CD4-positive, CD25-positive, alpha-beta regulatory T cell (primary cell): ENCODE measurements around the gene PRSS12. TPM values are rescaled to one million over a fixed set of nuclear protein-coding genes. Genes with fewer than 3 reads are reported as not detected.
"Not testable (repeated sequence)": the region's sequence is repeated elsewhere in the genome, so short reads cannot be mapped to it uniquely, and the experiment has no call there.

ENCODE experiments used
- ATAC-seq, 2 donors: fragments of 150-1000 bp; cut with Tn5 transposase; one replicate each; pipeline ENCODE4 v1.10.0; 2021; ENCODE audit warnings: low read depth in 2 of 2, moderate number of reproducible peaks in 2 of 2, moderate library complexity in 1 of 2
- DNase-seq, 3 donors: peaks; one replicate each; pipeline versions ENCODE4 v3.0.0 to v3.0.0-alpha.2; 2012 to 2022; ENCODE audit warnings: mixed read lengths in 1 of 3
- H3K27ac ChIP-seq: one replicate; pipeline ENCODE4 v1.7.0; 2013; ENCODE audit warnings: mild to moderate bottlenecking, low read length; ENCODE audit not compliant: insufficient read depth, poor library complexity, severe bottlenecking
- H3K27me3 ChIP-seq: one replicate; pipeline ENCODE4 v1.7.0; 2013; ENCODE audit warnings: low read length; ENCODE audit not compliant: control insufficient read depth, insufficient read depth
- H3K36me3 ChIP-seq: one replicate; pipeline ENCODE4 v1.7.0; 2013; ENCODE audit warnings: mild to moderate bottlenecking, low read length, moderate library complexity; ENCODE audit not compliant: control insufficient read depth, insufficient read depth
- H3K4me1 ChIP-seq: 2 replicates; pipeline ENCODE4 v1.7.0; 2013; ENCODE audit warnings: mild to moderate bottlenecking, low read length; ENCODE audit not compliant: insufficient read depth, control insufficient read depth, poor library complexity, severe bottlenecking
- H3K4me3 ChIP-seq: one replicate; pipeline ENCODE4 v1.7.0; 2013; ENCODE audit warnings: low read depth, mild to moderate bottlenecking, low read length, moderate library complexity
- H3K9me3 ChIP-seq, 2 experiments: 1 replicate in 1 of 2; 2 replicates in 1 of 2; pipeline ENCODE4 v1.7.0; 2013; ENCODE audit warnings: low read length in 2 of 2, mild to moderate bottlenecking in 1 of 2, moderate library complexity in 1 of 2; ENCODE audit not compliant: control insufficient read depth in 2 of 2
- H3K27ac Mint-ChIP-seq, 3 donors: one replicate each; pipeline ENCODE4 v1.8.0; 2020 to 2022; ENCODE audit warnings: mild to moderate bottlenecking in 3 of 3, mixed read lengths in 3 of 3, moderate library complexity in 2 of 3
- H3K27me3 Mint-ChIP-seq: one replicate; pipeline ENCODE4 v1.8.0; 2022; ENCODE audit warnings: mild to moderate bottlenecking, mixed read lengths
- H3K36me3 Mint-ChIP-seq: one replicate; pipeline ENCODE4 v1.8.0; 2020; ENCODE audit warnings: mixed read lengths
- H3K4me1 Mint-ChIP-seq, 4 donors: one replicate each; pipeline ENCODE4 v1.8.0; 2020 to 2022; ENCODE audit warnings: mixed read lengths in 4 of 4, mild to moderate bottlenecking in 1 of 4
- H3K4me3 Mint-ChIP-seq, 4 donors: one replicate each; pipeline ENCODE4 v1.8.0; 2020 to 2022; ENCODE audit warnings: mild to moderate bottlenecking in 4 of 4, mixed read lengths in 4 of 4, moderate library complexity in 3 of 4
- H3K9me3 Mint-ChIP-seq, 7 donors: one replicate each; pipeline ENCODE4 v1.8.0; 2020 to 2022; ENCODE audit warnings: mixed read lengths in 7 of 7, mild to moderate bottlenecking in 3 of 7, moderate library complexity in 2 of 7
- polyA plus RNA-seq, 4 donors: library from polyadenylated mRNA; unstranded; fragments of 300-500 nt; fragmentation: Illumina TruSeq; gene quantifications; one replicate each; pipeline ENCODE4 v1.2.3, GENCODE V29; 2021
- total RNA-seq: library from RNA; stranded (reverse); gene quantifications from one replicate; pipeline ENCODE4 v1.2.3, GENCODE V29; 2022

Gene PRSS12
- total and polyA plus RNA-seq, 5 donors from 2014 or later, result 0.05 TPM; not detected in 4

- Histone ChIP-seq H3K9me3 (no peaks in the 10 kb centered on the region), H3K27me3 (peaks cover 5% of the 10 kb centered on the region), H3K36me3 (no peaks in the 10 kb centered on the region), H3K4me1 (no peaks in the 10 kb centered on the region), H3K4me3 (no peak overlapping the region), H3K27ac (no peak overlapping the region)
- Mint-ChIP-seq H3K36me3 (no peaks in the 10 kb centered on the region), H3K4me1 (no peaks in the 10 kb centered on the region), H3K9me3 (peaks cover 0 to 1% (median 0%) of the 10 kb centered on the region in 7 donors), H3K4me3 (no peak overlapping the region), H3K27ac (no peak overlapping the region), H3K27me3 (peaks cover 8% of the 10 kb centered on the region)
- no peak for ATAC-seq
- DNase-seq, result no peak
These were observed 35.1 kb downstream of the PRSS12 start for GRCh38 chr4:118317691-118318090.

DNA sequence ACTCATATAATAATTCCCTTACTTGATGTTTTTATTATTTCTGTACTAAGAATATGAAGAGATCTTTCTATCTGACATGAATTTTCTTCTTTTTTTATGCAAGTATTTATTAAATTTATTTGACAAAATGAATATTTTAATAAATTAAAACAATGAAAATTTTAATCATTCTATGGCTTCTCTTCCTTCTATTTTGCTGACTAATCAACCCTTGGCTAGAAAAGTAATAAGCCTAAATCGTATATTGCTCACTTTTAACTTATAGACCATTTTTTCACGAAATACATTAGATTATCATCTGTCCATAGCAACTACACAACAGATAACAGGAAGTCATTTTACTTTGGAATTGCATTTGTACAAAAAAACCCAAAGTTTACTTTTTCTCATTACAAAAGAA is 38.6 kb downstream of the PRSS12 start:
- H3K27ac Mint-ChIP-seq, result no peak overlapping the region
- H3K27me3 Mint-ChIP-seq, result peaks cover 8% of the 10 kb centered on the region
- DNase-seq, result no peak
- H3K27ac ChIP-seq, result no peak overlapping the region
- H3K36me3 Mint-ChIP-seq, result no peaks in the 10 kb centered on the region
- no peaks in the 10 kb centered on the region for H3K4me1 ChIP-seq
- no peaks in the 10 kb centered on the region for H3K9me3 ChIP-seq
- no peak for ATAC-seq
- no peaks in the 10 kb centered on the region for H3K27me3 ChIP-seq
- H3K4me3 ChIP-seq, result no peak overlapping the region
- H3K4me1 Mint-ChIP-seq, result no peaks in the 10 kb centered on the region
- no peaks in the 10 kb centered on the region for H3K36me3 ChIP-seq
- H3K9me3 Mint-ChIP-seq, result peaks cover 0 to 1% (median 0%) of the 10 kb centered on the region in 7 donors
- no peak overlapping the region for H3K4me3 Mint-ChIP-seq

DNA sequence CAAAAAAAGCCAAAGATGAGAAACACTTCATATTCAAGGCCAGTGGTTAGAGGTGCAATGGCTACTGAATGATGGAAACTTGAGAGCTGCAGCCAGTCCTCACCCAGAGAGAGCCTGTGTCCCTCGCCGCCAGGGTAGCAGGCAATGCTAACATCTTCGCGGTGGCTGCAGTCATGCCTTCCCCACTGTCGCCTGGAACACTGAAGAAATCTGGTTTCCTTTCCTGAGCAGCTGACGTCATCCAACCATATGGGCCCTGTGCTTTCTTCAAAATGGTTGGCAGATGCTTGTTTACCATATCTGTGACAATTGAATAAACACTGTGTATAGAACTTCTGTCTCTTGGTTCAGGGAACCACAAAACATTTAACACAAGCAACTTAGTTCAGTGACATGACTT is 39.7 kb downstream of the PRSS12 start:
- Mint-ChIP-seq H3K4me1 (no peaks in the 10 kb centered on the region), H3K27me3 (peaks cover 13% of the 10 kb centered on the region), H3K9me3 (no peaks in the 10 kb centered on the region), H3K4me3 (no peak overlapping the region), H3K36me3 (no peaks in the 10 kb centered on the region), H3K27ac (no peak overlapping the region)
- DNase-seq (no peak), ATAC-seq (no peak)
- H3K27ac ChIP-seq, result no peak overlapping the region
- no peak overlapping the region for H3K4me3 ChIP-seq
- no peaks in the 10 kb centered on the region for H3K27me3 ChIP-seq
- H3K9me3 ChIP-seq, result no peaks in the 10 kb centered on the region
- no peaks in the 10 kb centered on the region for H3K4me1 ChIP-seq
- H3K36me3 ChIP-seq, result no peaks in the 10 kb centered on the region

DNA sequence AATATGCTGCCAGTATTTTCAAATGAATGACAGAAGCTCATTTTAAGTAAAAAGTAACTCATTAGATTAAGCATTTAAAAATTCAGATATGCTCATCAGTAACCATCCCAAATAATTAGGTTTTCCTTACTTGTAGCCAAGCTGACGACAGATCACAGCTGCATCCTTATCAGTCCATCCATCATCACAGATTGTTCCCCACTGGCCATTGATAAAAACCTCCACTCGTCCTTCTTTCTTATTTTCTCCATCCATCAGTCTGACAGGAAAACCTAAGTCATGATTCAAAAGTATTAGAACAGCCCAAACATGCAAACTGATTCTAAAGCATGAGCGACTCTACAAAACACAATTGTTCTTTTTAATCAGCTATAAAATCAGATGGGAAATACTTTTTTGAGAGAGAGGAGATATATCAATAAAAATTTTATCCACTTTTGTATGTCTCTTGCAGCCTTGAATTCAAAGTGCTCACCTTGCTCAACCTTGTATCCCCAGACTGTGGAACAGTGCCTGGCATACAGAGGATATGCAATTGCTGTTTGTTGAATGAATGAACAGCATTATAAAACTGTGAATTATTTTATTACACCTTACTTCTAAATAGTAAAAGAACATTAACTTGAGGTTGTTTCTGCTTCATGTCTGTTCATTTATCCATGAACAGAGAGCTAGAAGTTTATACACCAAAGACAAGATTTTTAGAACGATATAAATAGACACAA is 44.3 kb downstream of the PRSS12 start:
- no peak overlapping the region for H3K27ac Mint-ChIP-seq
- no peaks in the 10 kb centered on the region for H3K9me3 Mint-ChIP-seq
- no peaks in the 10 kb centered on the region for H3K4me1 Mint-ChIP-seq
- Histone ChIP-seq H3K36me3 (no peaks in the 10 kb centered on the region), H3K27me3 (peaks cover 12% of the 10 kb centered on the region), H3K4me1 (no peaks in the 10 kb centered on the region), H3K4me3 (no peak overlapping the region), H3K27ac (no peak overlapping the region), H3K9me3 (no peaks in the 10 kb centered on the region)
- H3K36me3 Mint-ChIP-seq, result no peaks in the 10 kb centered on the region
- no peak for ATAC-seq
- peaks cover 5% of the 10 kb centered on the region for H3K27me3 Mint-ChIP-seq
- no peak overlapping the region for H3K4me3 Mint-ChIP-seq
- DNase-seq, result no peak

DNA sequence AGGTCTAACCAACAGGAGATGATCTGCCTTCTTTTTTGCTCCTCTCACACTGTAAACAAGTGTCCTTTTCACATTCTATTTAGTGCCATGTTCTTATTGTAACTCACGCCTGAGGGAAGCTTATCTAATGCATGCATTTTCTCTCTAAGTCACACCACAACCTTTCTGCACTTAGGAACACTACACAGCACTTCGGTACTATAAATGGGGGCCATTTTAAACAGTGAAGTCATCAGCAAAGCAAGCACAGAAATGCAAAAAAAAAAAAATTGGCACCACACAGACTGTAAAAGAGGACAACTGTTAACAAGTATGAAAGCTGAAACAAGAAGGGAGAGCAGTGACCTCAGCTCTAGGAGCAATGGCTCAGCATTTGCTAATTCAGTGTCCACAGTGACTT is 45.2 kb downstream of the PRSS12 start:
- no peaks in the 10 kb centered on the region for H3K36me3 Mint-ChIP-seq
- Histone ChIP-seq H3K27me3 (peaks cover 12% of the 10 kb centered on the region), H3K4me1 (no peaks in the 10 kb centered on the region), H3K36me3 (no peaks in the 10 kb centered on the region), H3K9me3 (no peaks in the 10 kb centered on the region), H3K27ac (no peak overlapping the region), H3K4me3 (no peak overlapping the region)
- no peak for ATAC-seq
- no peaks in the 10 kb centered on the region for H3K4me1 Mint-ChIP-seq
- no peak for DNase-seq
- no peaks in the 10 kb centered on the region for H3K9me3 Mint-ChIP-seq
- no peak overlapping the region for H3K4me3 Mint-ChIP-seq
- peaks cover 7% of the 10 kb centered on the region for H3K27me3 Mint-ChIP-seq
- no peak overlapping the region for H3K27ac Mint-ChIP-seq

GRCh38 chr4:118299619-118300018 is 53.2 kb downstream of the PRSS12 start:
- not testable (repeated sequence) for H3K27ac Mint-ChIP-seq, H3K27me3 ChIP-seq, DNase-seq, H3K4me3 ChIP-seq, H3K4me1 ChIP-seq, ATAC-seq, H3K36me3 ChIP-seq, H3K9me3 ChIP-seq, H3K4me1 Mint-ChIP-seq, H3K36me3 Mint-ChIP-seq, H3K27ac ChIP-seq, H3K9me3 Mint-ChIP-seq, H3K4me3 Mint-ChIP-seq
- peaks cover 10% of the 10 kb centered on the region for H3K27me3 Mint-ChIP-seq

- Histone ChIP-seq H3K36me3 (no peaks in the 10 kb centered on the region), H3K27me3 (no peaks in the 10 kb centered on the region), H3K4me1 (no peaks in the 10 kb centered on the region), H3K9me3 (no peaks in the 10 kb centered on the region), H3K4me3 (no peak overlapping the region), H3K27ac (no peak overlapping the region)
- Mint-ChIP-seq H3K27me3 (peaks cover 5% of the 10 kb centered on the region), H3K4me1 (no peaks in the 10 kb centered on the region), H3K4me3 (no peak overlapping the region), H3K9me3 (no peaks in the 10 kb centered on the region), H3K36me3 (no peaks in the 10 kb centered on the region), H3K27ac (no peak overlapping the region)
- DNase-seq (no peak), ATAC-seq (no peak)
These were observed 56.1 kb downstream of the PRSS12 start for GRCh38 chr4:118296729-118297128.

- H3K4me3 ChIP-seq, result no peak overlapping the region
- peaks cover 5% of the 10 kb centered on the region for H3K36me3 Mint-ChIP-seq
- H3K36me3 ChIP-seq, result no peaks in the 10 kb centered on the region
- ATAC-seq (no peak), DNase-seq (no peak)
- H3K4me1 ChIP-seq, result no peaks in the 10 kb centered on the region
- H3K9me3 Mint-ChIP-seq, result no peaks in the 10 kb centered on the region
- H3K27me3 Mint-ChIP-seq, result peaks cover 5% of the 10 kb centered on the region
- no peaks in the 10 kb centered on the region for H3K27me3 ChIP-seq
- no peaks in the 10 kb centered on the region for H3K9me3 ChIP-seq
- no peak overlapping the region for H3K27ac Mint-ChIP-seq
- H3K27ac ChIP-seq, result no peak overlapping the region
- H3K4me3 Mint-ChIP-seq, result no peak overlapping the region
- no peaks in the 10 kb centered on the region for H3K4me1 Mint-ChIP-seq
These were observed 61.9 kb downstream of the PRSS12 start for GRCh38 chr4:118290951-118291350.
